Measurements from ENCODE around the gene PHLPP1. TPM values are rescaled to one million over a fixed set of nuclear protein-coding genes. Genes with fewer than 3 reads are reported as not detected.

The PHLPP1 gene
- total RNA-seq, 1 experiment from 2014 or later: 28.0 TPM

- Mint-ChIP-seq H3K4me3 (ENCODE audit: low read depth, unreplicated experiment) (no peak overlapping the region), H3K27me3 (ENCODE audit: unreplicated experiment) (no peaks in the 10 kb centered on the region), H3K9me3 (ENCODE audit: low read depth, unreplicated experiment) (peaks cover 4% of the 10 kb centered on the region), H3K36me3 (ENCODE audit: insufficient read depth, unreplicated experiment) (peaks cover 5% of the 10 kb centered on the region), H3K27ac (ENCODE audit: unreplicated experiment) (no peak overlapping the region), H3K4me1 (ENCODE audit: low read depth, unreplicated experiment) (peaks cover 34% of the 10 kb centered on the region)
- DNase-seq: no peak
- CTCF ChIA-PET: no interaction called here
- intact Hi-C loops (cut with micrococcal nuclease; ENCODE audit: unreplicated experiment): no loop called here
- TF ChIP-seq CTCF (IDR thresholded peaks at IDR 0.05; ENCODE audit: unreplicated experiment): no peak
- BruUV-seq (replicated peaks): no TSS peak
Measured at GRCh38 chr18:62735387-62735786, 20.0 kb downstream of the PHLPP1 start.

- intact Hi-C loops (cut with micrococcal nuclease; ENCODE audit: unreplicated experiment): loop anchor here (2.0 kb wide), 1 partner anchor 15 kb away; no protein-coding TSS in a partner anchor
- DNase-seq: no peak
- no peak for TF ChIP-seq CTCF (IDR thresholded peaks at IDR 0.05; ENCODE audit: unreplicated experiment)
- Mint-ChIP-seq H3K27ac (ENCODE audit: unreplicated experiment) (no peak overlapping the region), H3K9me3 (ENCODE audit: low read depth, unreplicated experiment) (peaks cover 4% of the 10 kb centered on the region), H3K4me3 (ENCODE audit: low read depth, unreplicated experiment) (no peak overlapping the region), H3K36me3 (ENCODE audit: insufficient read depth, unreplicated experiment) (peaks cover 5% of the 10 kb centered on the region), H3K27me3 (ENCODE audit: unreplicated experiment) (no peaks in the 10 kb centered on the region), H3K4me1 (ENCODE audit: low read depth, unreplicated experiment) (peaks cover 34% of the 10 kb centered on the region)
- CTCF ChIA-PET: no interaction called here
- BruUV-seq (replicated peaks): no TSS peak
Measured at GRCh38 chr18:62736077-62736855, 20.9 kb downstream of the PHLPP1 start.

- TF ChIP-seq CTCF (IDR thresholded peaks at IDR 0.05; ENCODE audit: unreplicated experiment): no peak
- intact Hi-C loops (cut with micrococcal nuclease; ENCODE audit: unreplicated experiment): loop anchor here (2.0 kb wide), 1 partner anchor 13 kb away; no protein-coding TSS in a partner anchor
- H3K4me1 Mint-ChIP-seq (ENCODE audit: low read depth, unreplicated experiment): peaks cover 34% of the 10 kb centered on the region
- no peaks in the 10 kb centered on the region for H3K27me3 Mint-ChIP-seq (ENCODE audit: unreplicated experiment)
- no peaks in the 10 kb centered on the region for H3K9me3 Mint-ChIP-seq (ENCODE audit: low read depth, unreplicated experiment)
- H3K4me3 Mint-ChIP-seq (ENCODE audit: low read depth, unreplicated experiment): no peak overlapping the region
- DNase-seq: no peak
- CTCF ChIA-PET: no interaction called here
- no peak overlapping the region for H3K27ac Mint-ChIP-seq (ENCODE audit: unreplicated experiment)
- no peaks in the 10 kb centered on the region for H3K36me3 Mint-ChIP-seq (ENCODE audit: insufficient read depth, unreplicated experiment)
- BruUV-seq (replicated peaks): no TSS peak
Measured at GRCh38 chr18:62737241-62737873, 22.0 kb downstream of the PHLPP1 start.

GRCh38 chr18:62738639-62739038, 23.3 kb downstream of the PHLPP1 start:
- no peak for DNase-seq
- BruUV-seq (replicated peaks): no TSS peak
- H3K27me3 Mint-ChIP-seq (ENCODE audit: unreplicated experiment): no peaks in the 10 kb centered on the region
- H3K4me3 Mint-ChIP-seq (ENCODE audit: low read depth, unreplicated experiment): no peak overlapping the region
- CTCF ChIA-PET: no interaction called here
- H3K27ac Mint-ChIP-seq (ENCODE audit: unreplicated experiment): no peak overlapping the region
- H3K36me3 Mint-ChIP-seq (ENCODE audit: insufficient read depth, unreplicated experiment): no peaks in the 10 kb centered on the region
- no peak for TF ChIP-seq CTCF (IDR thresholded peaks at IDR 0.05; ENCODE audit: unreplicated experiment)
- no peaks in the 10 kb centered on the region for H3K9me3 Mint-ChIP-seq (ENCODE audit: low read depth, unreplicated experiment)
- intact Hi-C loops (cut with micrococcal nuclease; ENCODE audit: unreplicated experiment): no loop called here
- H3K4me1 Mint-ChIP-seq (ENCODE audit: low read depth, unreplicated experiment): peaks cover 38% of the 10 kb centered on the region

All from Calu3 (cell line).